ENCODE data around the gene PGAM2.

DNA sequence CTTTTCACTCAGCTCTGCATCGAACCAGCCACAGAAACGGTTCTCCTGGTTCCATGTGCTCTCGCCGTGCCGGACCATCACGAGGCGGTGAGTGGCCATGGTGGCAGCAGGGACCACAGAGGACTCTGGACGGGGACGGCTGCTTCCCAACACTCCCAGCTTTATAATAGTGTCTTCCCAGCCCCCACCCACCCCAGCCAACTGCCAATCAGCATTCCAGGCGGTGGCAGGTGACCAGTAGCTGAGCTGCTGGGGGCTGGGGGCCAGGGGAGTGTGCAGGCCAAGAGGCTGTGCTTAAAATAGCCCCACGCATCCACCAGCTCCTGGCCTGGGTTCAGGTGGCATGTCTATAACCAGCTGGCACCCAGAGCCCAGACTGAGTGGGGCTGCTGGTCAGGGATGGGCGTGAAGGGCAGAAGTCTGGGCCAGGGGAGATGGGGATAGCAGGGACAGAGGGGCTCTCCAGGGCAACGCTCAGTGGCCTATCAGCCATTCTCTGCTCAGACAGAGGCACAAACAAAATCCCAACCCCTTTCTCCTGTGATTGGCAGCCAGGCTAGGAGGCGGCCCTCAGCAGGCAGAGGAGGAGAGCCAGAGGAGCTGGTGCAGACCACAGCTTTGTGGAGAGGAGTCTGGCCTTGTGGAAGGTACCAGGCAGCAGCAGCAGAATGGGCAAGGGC lies at the start of gene PGAM2:
- TF ChIP-seq, protein P1, sequence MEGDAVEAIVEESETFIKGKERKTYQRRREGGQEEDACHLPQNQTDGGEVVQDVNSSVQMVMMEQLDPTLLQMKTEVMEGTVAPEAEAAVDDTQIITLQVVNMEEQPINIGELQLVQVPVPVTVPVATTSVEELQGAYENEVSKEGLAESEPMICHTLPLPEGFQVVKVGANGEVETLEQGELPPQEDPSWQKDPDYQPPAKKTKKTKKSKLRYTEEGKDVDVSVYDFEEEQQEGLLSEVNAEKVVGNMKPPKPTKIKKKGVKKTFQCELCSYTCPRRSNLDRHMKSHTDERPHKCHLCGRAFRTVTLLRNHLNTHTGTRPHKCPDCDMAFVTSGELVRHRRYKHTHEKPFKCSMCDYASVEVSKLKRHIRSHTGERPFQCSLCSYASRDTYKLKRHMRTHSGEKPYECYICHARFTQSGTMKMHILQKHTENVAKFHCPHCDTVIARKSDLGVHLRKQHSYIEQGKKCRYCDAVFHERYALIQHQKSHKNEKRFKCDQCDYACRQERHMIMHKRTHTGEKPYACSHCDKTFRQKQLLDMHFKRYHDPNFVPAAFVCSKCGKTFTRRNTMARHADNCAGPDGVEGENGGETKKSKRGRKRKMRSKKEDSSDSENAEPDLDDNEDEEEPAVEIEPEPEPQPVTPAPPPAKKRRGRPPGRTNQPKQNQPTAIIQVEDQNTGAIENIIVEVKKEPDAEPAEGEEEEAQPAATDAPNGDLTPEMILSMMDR (IDR thresholded peaks at IDR 0.05): no peak
- TF ChIP-seq POLR2A (IDR thresholded peaks at IDR 0.05): no peak

Measured in gastroesophageal sphincter (tissue), 3 donors.